Right atrium auricular region (tissue), 2 donors: ENCODE data around the gene ST6GAL2. TPM values are rescaled to one million over a fixed set of nuclear protein-coding genes. Genes with fewer than 3 reads are reported as not detected.

Experiments used
- DNase-seq: peaks from one replicate; pipeline ENCODE4 v3.0.0-alpha.2; 2019; ENCODE audit warnings: low spot score
- H3K27ac ChIP-seq, 2 donors: fragments of 200-600 bp; sonication (generic); 1 replicate in 1 of 2; 2 replicates in 1 of 2; pipeline ENCODE4 v1.5.1; 2016 to 2019
- H3K27me3 ChIP-seq, 2 donors: fragments of 200-600 bp; sonication (generic); one replicate each; pipeline versions ENCODE4 v1.5.1 to v1.6.0; 2017 to 2019
- H3K36me3 ChIP-seq: fragments of 200-600 bp; sonication (generic); one replicate; pipeline ENCODE4 v1.5.1; 2016
- H3K4me1 ChIP-seq, 2 donors: fragments of 200-600 bp; sonication (generic); one replicate each; pipeline versions ENCODE4 v1.5.1 to v1.6.0; 2017 to 2019
- H3K4me3 ChIP-seq, 2 donors: fragments of 200-600 bp; sonication (generic); 1 replicate in 1 of 2; 2 replicates in 1 of 2; pipeline ENCODE4 v1.5.1; 2017 to 2019; ENCODE audit warnings: mild to moderate bottlenecking in 1 of 2, moderate library complexity in 1 of 2
- H3K9me3 ChIP-seq, 2 donors: fragments of 200-600 bp; sonication (generic); one replicate each; pipeline ENCODE4 v1.5.1; 2019
- total RNA-seq, 2 donors: library from RNA; depleted of rRNA; stranded (reverse); fragments of >200 nt; gene quantifications; one replicate each; pipeline ENCODE4 v1.1.0, GENCODE V29; 2016
- TF ChIP-seq, protein P1 (sequence below), 2 donors: fragments of 200-600 bp; sonication (generic); IDR thresholded peaks; one replicate each; pipeline ENCODE4 v1.5.1; 2019; ENCODE audit warnings: antibody characterized with exemption in 2 of 2

Gene ST6GAL2
- total RNA-seq, 2 donors from 2014 or later, result 0.59 to 0.67 TPM

DNA sequence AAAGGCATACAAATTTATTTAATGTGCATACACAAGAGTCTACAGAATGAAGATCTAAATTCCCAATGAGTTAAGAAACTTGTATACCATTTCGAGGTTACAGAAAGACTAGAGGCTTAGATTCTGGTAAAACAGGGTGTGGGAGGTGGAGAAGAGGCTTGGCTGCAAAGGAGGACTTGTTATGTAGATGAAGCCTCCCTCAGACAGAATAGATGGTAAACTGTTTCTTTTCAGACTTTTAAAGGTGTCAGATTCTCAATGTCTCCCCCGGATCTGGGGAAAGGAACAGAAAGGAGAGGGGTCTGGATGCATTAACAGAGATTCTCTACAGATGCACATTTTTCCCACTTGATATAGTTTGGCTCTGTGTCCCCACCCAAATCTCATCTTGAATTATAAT lies 126.0 kb downstream of the ST6GAL2 start:
- Histone ChIP-seq H3K27ac (no peak overlapping the region), H3K36me3 (no peaks in the 10 kb centered on the region), H3K27me3 (no peaks in the 10 kb centered on the region), H3K9me3 (no peaks in the 10 kb centered on the region), H3K4me3 (no peak overlapping the region), H3K4me1 (no peaks in the 10 kb centered on the region)
- TF ChIP-seq, protein P1, sequence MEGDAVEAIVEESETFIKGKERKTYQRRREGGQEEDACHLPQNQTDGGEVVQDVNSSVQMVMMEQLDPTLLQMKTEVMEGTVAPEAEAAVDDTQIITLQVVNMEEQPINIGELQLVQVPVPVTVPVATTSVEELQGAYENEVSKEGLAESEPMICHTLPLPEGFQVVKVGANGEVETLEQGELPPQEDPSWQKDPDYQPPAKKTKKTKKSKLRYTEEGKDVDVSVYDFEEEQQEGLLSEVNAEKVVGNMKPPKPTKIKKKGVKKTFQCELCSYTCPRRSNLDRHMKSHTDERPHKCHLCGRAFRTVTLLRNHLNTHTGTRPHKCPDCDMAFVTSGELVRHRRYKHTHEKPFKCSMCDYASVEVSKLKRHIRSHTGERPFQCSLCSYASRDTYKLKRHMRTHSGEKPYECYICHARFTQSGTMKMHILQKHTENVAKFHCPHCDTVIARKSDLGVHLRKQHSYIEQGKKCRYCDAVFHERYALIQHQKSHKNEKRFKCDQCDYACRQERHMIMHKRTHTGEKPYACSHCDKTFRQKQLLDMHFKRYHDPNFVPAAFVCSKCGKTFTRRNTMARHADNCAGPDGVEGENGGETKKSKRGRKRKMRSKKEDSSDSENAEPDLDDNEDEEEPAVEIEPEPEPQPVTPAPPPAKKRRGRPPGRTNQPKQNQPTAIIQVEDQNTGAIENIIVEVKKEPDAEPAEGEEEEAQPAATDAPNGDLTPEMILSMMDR (IDR thresholded peaks at IDR 0.05), result no peak
- DNase-seq, result no peak

DNA sequence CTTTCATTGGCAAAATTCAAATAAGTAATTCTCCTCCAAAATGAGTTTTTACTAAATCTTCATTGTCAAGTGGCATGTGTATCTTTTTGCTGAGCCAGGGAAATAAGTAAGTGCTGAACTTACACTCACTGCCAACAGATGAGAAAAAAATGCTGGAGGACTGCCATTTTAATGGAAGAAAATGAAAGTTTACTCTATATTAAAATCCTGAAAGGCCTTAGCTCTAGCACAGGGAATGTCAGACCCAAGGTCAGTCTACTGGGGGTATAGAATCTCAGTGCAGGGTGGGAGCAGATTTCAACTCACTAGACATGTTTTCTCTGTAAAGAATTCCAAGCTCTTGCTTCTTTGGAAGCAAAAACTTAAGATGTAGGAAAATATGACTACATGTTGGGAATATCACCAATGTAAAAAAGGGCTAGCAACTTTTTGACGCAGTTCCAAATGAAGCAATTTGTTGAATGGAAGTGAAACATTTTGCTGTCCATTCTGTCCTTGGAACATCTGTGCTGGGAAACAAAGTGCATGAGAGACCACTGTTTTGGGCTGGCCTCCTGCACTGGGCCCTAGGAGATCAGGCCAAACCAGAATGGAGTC lies 127.0 kb downstream of the ST6GAL2 start:
- no peaks in the 10 kb centered on the region for H3K9me3 ChIP-seq
- H3K4me3 ChIP-seq, result no peak overlapping the region
- no peak for DNase-seq
- H3K36me3 ChIP-seq, result no peaks in the 10 kb centered on the region
- H3K27ac ChIP-seq, result no peak overlapping the region
- H3K4me1 ChIP-seq, result no peaks in the 10 kb centered on the region
- TF ChIP-seq, protein P1 (IDR thresholded peaks at IDR 0.05), result no peak
- no peaks in the 10 kb centered on the region for H3K27me3 ChIP-seq
